Transverse colon (tissue), 4 donors: ENCODE results near the gene ZMAT5. TPM values are rescaled to one million over a fixed set of nuclear protein-coding genes. Genes with fewer than 3 reads are reported as not detected.
A peak's percentile ranks its signal among the peaks of the same experiment; 100 is the strongest.

Experiments used
- DNase-seq: peaks from one replicate; pipeline ENCODE4 v3.0.0-alpha.2; 2019
- H3K27ac ChIP-seq, 4 donors: fragments of 200-600 bp; sonication (generic); 2 replicates each; pipeline ENCODE4 v1.5.1; 2016 to 2018; ENCODE audit warnings: inconsistent platforms in 4 of 4
- H3K27me3 ChIP-seq: fragments of 200-600 bp; sonication (generic); 2 replicates; pipeline ENCODE4 v1.5.1; 2017; ENCODE audit warnings: inconsistent platforms
- H3K36me3 ChIP-seq, 4 donors: fragments of 200-600 bp; sonication (generic); 2 replicates each; pipeline ENCODE4 v1.5.1; 2017 to 2019; ENCODE audit warnings: inconsistent platforms in 4 of 4
- H3K4me1 ChIP-seq, 4 donors: fragments of 200-600 bp; sonication (generic); 2 replicates each; pipeline ENCODE4 v1.5.1; 2017 to 2020; ENCODE audit warnings: inconsistent platforms in 4 of 4
- H3K4me3 ChIP-seq, 4 donors: fragments of 200-600 bp; sonication (generic); 1 replicate in 1 of 4; 2 replicates in 3 of 4; pipeline versions ENCODE4 v1.5.1 to v1.6.1; 2017 to 2019; ENCODE audit warnings: inconsistent platforms in 4 of 4
- H3K9me3 ChIP-seq, 2 donors: fragments of 200-600 bp; sonication (generic); 2 replicates each; pipeline ENCODE4 v1.5.1; 2017 to 2019; ENCODE audit warnings: inconsistent platforms in 2 of 2
- EP300 ChIP-seq: sonication (generic); formaldehyde crosslinking; IDR thresholded peaks from one replicate; pipeline ENCODE4 v1.6.1; 2017; ENCODE audit warnings: antibody characterized with exemption, low read depth
- POLR2A ChIP-seq: fragments of 450-650 bp; IDR thresholded peaks from one replicate; pipeline ENCODE4 v1.6.1; 2016; ENCODE audit warnings: antibody characterized with exemption, mild to moderate bottlenecking, moderate library complexity
- POLR2AphosphoS5 ChIP-seq, 3 donors: sonication (generic); formaldehyde crosslinking; IDR thresholded peaks; one replicate each; pipeline ENCODE4 v1.6.1; 2016; ENCODE audit warnings: antibody characterized with exemption in 3 of 3
- WGBS, 2 donors: methylation state at CpG; one replicate each; pipeline ENCODE4 v1.1.5; 2018; ENCODE audit warnings: low coverage in 1 of 2; 5-methylcytosine and 5-hydroxymethylcytosine counted together
- in situ Hi-C, 4 donors: fragments of 200-750 bp; cut with MboI; loops; one replicate each; pipeline versions ENCODE4 v1.15.0 to v1.15.1; 2017; ENCODE audit warnings: low sequenced_read_pairs in 3 of 4, low pct_ligation_motif_present in 1 of 4, low pct_unique_long_range_greater_than_20kb in 1 of 4
- intact Hi-C: fragments of 100-400 bp; cut with DNase I; formaldehyde crosslinking; loops from one replicate; pipeline ENCODE4 v1.15.1; 2023; ENCODE audit warnings: low total_unique reads
- total RNA-seq, 4 donors: library from RNA; depleted of rRNA; stranded (reverse); fragments of >200 nt; gene quantifications; one replicate each; pipeline ENCODE4 v1.1.0, GENCODE V29; 2016
- TF ChIP-seq, protein P1 (sequence below), 5 experiments: fragments of 200-600 bp in 3 of 5; fragments of 450-650 bp in 2 of 5; sonication (generic) in 3 of 5; IDR thresholded peaks; 1 replicate in 2 of 5; 2 replicates in 3 of 5; pipeline ENCODE4 v1.5.1; 2016 to 2017; ENCODE audit warnings: antibody characterized with exemption in 5 of 5, inconsistent platforms in 3 of 5, mild to moderate bottlenecking in 2 of 5, moderate library complexity in 1 of 5

The ZMAT5 gene
- total RNA-seq, 4 donors from 2014 or later, result 13.8 to 20.2 (median 19.1) TPM; not detected in 1

DNA sequence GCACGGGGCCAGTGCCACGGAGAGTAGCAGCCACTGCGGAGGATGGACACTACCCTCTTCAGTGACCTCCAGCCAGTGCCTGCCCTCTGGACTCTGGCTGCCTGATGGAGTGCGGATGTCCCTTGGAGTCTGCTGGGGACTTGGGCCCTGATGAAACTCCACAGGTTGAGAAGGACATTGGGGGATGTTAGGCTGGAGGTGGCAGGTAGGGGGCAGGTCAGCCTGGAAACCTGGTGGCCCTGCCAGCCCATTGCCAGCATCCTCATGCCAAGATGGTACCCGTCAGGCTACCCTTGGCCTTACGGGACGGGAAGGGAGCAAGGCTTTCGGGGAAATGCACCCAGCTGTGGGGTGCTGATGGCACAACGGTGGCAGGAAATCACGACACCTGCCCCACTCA lies 43.0 kb downstream of the ZMAT5 start:
- TF ChIP-seq POLR2A, result no peak
- no peak for TF ChIP-seq POLR2AphosphoS5 (IDR thresholded peaks at IDR 0.05)
- TF ChIP-seq, protein P1, sequence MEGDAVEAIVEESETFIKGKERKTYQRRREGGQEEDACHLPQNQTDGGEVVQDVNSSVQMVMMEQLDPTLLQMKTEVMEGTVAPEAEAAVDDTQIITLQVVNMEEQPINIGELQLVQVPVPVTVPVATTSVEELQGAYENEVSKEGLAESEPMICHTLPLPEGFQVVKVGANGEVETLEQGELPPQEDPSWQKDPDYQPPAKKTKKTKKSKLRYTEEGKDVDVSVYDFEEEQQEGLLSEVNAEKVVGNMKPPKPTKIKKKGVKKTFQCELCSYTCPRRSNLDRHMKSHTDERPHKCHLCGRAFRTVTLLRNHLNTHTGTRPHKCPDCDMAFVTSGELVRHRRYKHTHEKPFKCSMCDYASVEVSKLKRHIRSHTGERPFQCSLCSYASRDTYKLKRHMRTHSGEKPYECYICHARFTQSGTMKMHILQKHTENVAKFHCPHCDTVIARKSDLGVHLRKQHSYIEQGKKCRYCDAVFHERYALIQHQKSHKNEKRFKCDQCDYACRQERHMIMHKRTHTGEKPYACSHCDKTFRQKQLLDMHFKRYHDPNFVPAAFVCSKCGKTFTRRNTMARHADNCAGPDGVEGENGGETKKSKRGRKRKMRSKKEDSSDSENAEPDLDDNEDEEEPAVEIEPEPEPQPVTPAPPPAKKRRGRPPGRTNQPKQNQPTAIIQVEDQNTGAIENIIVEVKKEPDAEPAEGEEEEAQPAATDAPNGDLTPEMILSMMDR (IDR thresholded peaks at IDR 0.05), result no peak
- no peak for TF ChIP-seq EP300
- in situ Hi-C loops, result no loop called here
- no peak for DNase-seq
- H3K27me3 ChIP-seq, result peaks cover 37% of the 10 kb centered on the region
- 91% methylated on average over 10 of the region's 10 CpGs; no CpG with 5 or more reads in 1 of the 2 donors for WGBS, 2 donors
- no peaks in the 10 kb centered on the region for H3K9me3 ChIP-seq
- no peaks in the 10 kb centered on the region for H3K36me3 ChIP-seq
- peaks cover 0 to 10% (median 5%) of the 10 kb centered on the region in 4 donors for H3K4me1 ChIP-seq
- H3K4me3 ChIP-seq, result no peak overlapping the region
- intact Hi-C loops, result no loop called here
- no peak overlapping the region for H3K27ac ChIP-seq

DNA sequence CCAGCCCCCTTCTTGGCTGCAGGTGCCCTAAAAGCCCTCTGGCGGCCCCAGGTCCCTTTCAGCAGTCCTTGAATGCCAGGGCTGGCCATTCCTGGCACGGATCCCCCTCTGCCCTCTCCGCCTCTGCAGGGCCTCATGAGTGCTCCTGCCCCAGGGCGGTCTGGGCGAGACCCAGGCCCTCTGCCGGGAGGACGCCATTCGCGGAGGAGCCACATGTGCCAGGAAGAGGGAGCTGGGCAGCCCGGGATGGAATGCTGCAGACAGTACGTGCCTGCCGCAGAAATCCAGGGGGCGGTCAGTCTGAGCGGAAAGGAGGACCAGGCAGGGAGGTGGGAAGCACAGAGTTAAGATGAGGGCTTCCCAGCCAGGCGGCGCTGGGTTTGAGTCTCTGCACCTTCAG lies 44.2 kb downstream of the ZMAT5 start:
- WGBS, 2 donors, result 87% methylated on average over 12 of the region's 16 CpGs; no CpG with 5 or more reads in 1 of the 2 donors
- H3K36me3 ChIP-seq, result no peaks in the 10 kb centered on the region
- H3K4me3 ChIP-seq, result no peak overlapping the region
- no peaks in the 10 kb centered on the region for H3K9me3 ChIP-seq
- in situ Hi-C loops (no loop called here), intact Hi-C loops (no loop called here)
- DNase-seq, result no peak
- H3K27ac ChIP-seq, result no peak overlapping the region
- peaks cover 0 to 10% (median 5%) of the 10 kb centered on the region in 4 donors for H3K4me1 ChIP-seq
- TF ChIP-seq, protein P1 (IDR thresholded peaks at IDR 0.05), result no peak
- TF ChIP-seq POLR2AphosphoS5 (IDR thresholded peaks at IDR 0.05) (no peak), POLR2A (no peak), EP300 (no peak)
- H3K27me3 ChIP-seq, result peaks cover 49% of the 10 kb centered on the region

- peaks cover 0 to 10% (median 5%) of the 10 kb centered on the region in 4 donors for H3K4me1 ChIP-seq
- intact Hi-C loops, result no loop called here
- H3K27ac ChIP-seq, result no peak overlapping the region
- H3K9me3 ChIP-seq, result no peaks in the 10 kb centered on the region
- no peak overlapping the region for H3K4me3 ChIP-seq
- no peaks in the 10 kb centered on the region for H3K36me3 ChIP-seq
- in situ Hi-C loops, result no loop called here
- H3K27me3 ChIP-seq, result peaks cover 54% of the 10 kb centered on the region
- 71% methylated on average over 4 of the region's 7 CpGs; no CpG with 5 or more reads in 1 of the 2 donors for WGBS, 2 donors
- no peak for DNase-seq
- TF ChIP-seq, protein P1 (IDR thresholded peaks at IDR 0.05), result no peak
- TF ChIP-seq EP300, result no peak
- no peak for TF ChIP-seq POLR2A
- TF ChIP-seq POLR2AphosphoS5 (IDR thresholded peaks at IDR 0.05), result no peak
These were observed 44.7 kb downstream of the ZMAT5 start for GRCh38 chr22:29722151-29722550.

- in situ Hi-C loops, result no loop called here
These were observed 45.9 kb downstream of the ZMAT5 start for GRCh38 chr22:29720811-29721323.

More at GRCh38 chr22:29720811-29721323, 45.9 kb downstream of the ZMAT5 start:
- Histone ChIP-seq H3K27ac (no peak overlapping the region), H3K27me3 (peaks cover 58% of the 10 kb centered on the region), H3K4me3 (peak overlapping the region in 2 of 4 donors; percentile 14 to 26), H3K4me1 (peaks cover 0 to 10% (median 5%) of the 10 kb centered on the region in 4 donors), H3K36me3 (no peaks in the 10 kb centered on the region), H3K9me3 (no peaks in the 10 kb centered on the region)
- intact Hi-C loops, result no loop called here
- no peak for DNase-seq
- 8% methylated on average over 20 of the region's 53 CpGs; no CpG with 5 or more reads in 1 of the 2 donors for WGBS, 2 donors
- TF ChIP-seq POLR2A (no peak), POLR2AphosphoS5 (IDR thresholded peaks at IDR 0.05) (no peak), EP300 (no peak)
- TF ChIP-seq, protein P1 (IDR thresholded peaks at IDR 0.05), result no peak
